Peyer's patch (tissue), 4 donors: ENCODE data around the gene ONECUT3.

Experiments
- CTCF ChIP-seq, 6 experiments: fragments of 450-650 bp in 4 of 6; fragments of 200-600 bp in 2 of 6; sonication (generic) in 1 of 6; IDR thresholded peaks; one replicate each; pipeline ENCODE4 v1.5.1; 2017 to 2019; ENCODE audit warnings: antibody characterized with exemption in 6 of 6, mild to moderate bottlenecking in 3 of 6, moderate library complexity in 1 of 6
- POLR2A ChIP-seq, 2 donors: fragments of 450-650 bp; IDR thresholded peaks; one replicate each; pipeline ENCODE4 v1.5.1; 2017; ENCODE audit warnings: antibody characterized with exemption in 2 of 2, mild to moderate bottlenecking in 2 of 2, moderate library complexity in 2 of 2

GRCh38 chr19:1819341-1820255 is 66.3 kb downstream of the ONECUT3 start:
- TF ChIP-seq CTCF (IDR thresholded peaks at IDR 0.05) (no peak), POLR2A (IDR thresholded peaks at IDR 0.05) (no peak)
